ENCODE measurements around the gene COL5A1.

The COL5A1 gene

DNA sequence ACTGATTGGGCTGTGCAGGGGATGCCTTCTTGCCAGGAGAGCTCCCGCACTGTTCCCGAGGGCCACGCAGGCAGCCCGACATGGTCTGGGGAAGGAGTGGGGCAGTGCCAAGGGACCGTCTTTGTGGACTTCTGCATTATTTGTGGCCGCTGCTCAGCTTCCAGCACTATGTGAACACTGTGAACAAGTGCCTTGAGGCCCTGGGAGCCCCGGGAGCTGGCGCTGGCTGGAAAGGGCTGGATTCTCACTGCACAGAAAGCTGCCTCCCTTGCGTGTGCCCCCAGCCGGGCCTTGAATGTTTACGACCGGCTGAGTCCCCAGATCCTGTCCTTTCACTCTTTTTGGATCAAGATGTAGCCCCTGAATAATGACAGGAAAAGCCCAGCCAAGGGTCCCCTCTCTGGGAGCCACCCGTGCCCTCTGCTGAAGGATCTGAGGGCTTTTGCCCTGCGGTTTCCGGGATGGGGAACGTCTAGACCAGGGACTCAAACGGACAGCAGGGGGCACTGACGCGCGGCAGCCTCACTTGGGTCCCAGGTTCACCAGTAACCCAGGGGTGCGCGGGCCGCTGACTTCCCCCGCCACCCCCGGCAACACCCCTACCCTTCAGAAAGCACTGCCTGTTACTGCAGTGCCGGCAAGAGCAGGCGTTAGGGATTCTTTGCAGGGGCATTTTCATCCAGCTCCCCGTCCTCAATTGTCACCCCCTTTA, 140.1 kb downstream of the COL5A1 start:
- no peak overlapping the region for H3K4me3 ChIP-seq (replicated peaks; ENCODE audit: insufficient read depth, low read length)
- TF ChIP-seq GABPA (IDR thresholded peaks at IDR 0.05; ENCODE audit: low read depth) (no peak), CTCF (IDR thresholded peaks at IDR 0.05; ENCODE audit: insufficient read depth, low read length) (no peak)
- H3K27me3 ChIP-seq (ENCODE audit: insufficient read depth, poor library complexity, severe bottlenecking), result peaks cover 26% of the 10 kb centered on the region
- DNase-seq (ENCODE audit: low read depth in 1 of 2, low spot score in 1 of 2), result peak in 1 of 2 experiments; percentile 15
- H3K27ac ChIP-seq (replicated peaks), result no peak overlapping the region

DNA sequence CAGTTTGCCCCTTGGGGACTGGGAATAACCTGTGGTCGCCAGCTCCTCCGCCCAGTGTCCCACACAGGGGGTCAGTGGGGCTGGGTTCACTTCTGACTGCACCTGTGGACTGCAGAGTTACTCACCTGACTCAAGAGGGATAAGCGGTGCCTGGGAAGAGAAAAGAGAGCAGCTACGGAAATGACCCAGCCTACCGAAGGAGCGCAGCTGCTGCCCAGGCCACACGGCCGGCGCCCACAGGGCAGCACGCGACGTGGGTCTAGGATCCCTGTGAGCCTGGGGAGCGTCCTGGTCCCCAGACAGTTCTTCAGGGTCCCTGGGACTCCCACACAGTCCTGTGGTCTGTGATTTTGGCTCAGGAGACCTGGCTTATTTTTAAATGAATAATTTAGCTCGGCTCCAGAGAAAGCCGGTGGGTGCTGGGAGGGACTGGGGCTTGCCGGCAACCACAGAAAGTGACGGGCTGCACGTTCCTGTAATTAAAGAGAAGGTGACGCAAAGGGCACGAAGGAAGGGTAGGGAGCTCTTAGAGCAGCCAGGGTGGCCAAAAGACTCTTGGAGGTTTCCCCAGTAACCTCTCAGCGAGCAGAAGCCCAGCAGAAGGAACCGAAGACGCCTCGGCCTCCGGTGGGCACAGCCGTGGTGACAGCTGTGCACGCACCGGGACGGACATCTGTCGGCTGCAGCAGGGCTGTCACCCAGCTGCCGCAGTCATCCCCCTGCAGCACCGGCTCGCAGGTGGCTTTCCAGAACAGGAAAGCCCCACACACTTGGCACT, 141.5 kb downstream of the COL5A1 start:
- Histone ChIP-seq H3K4me3 (replicated peaks; ENCODE audit: insufficient read depth, low read length) (no peak overlapping the region), H3K27me3 (ENCODE audit: insufficient read depth, poor library complexity, severe bottlenecking) (peaks cover 26% of the 10 kb centered on the region), H3K27ac (replicated peaks) (no peak overlapping the region)
- TF ChIP-seq GABPA (IDR thresholded peaks at IDR 0.05; ENCODE audit: low read depth), result no peak
- TF ChIP-seq CTCF (IDR thresholded peaks at IDR 0.05; ENCODE audit: insufficient read depth, low read length), result no peak
- no peak for TF ChIP-seq POLR2AphosphoS5 (IDR thresholded peaks at IDR 0.05; ENCODE audit: low read depth)
- TF ChIP-seq, protein P1, sequence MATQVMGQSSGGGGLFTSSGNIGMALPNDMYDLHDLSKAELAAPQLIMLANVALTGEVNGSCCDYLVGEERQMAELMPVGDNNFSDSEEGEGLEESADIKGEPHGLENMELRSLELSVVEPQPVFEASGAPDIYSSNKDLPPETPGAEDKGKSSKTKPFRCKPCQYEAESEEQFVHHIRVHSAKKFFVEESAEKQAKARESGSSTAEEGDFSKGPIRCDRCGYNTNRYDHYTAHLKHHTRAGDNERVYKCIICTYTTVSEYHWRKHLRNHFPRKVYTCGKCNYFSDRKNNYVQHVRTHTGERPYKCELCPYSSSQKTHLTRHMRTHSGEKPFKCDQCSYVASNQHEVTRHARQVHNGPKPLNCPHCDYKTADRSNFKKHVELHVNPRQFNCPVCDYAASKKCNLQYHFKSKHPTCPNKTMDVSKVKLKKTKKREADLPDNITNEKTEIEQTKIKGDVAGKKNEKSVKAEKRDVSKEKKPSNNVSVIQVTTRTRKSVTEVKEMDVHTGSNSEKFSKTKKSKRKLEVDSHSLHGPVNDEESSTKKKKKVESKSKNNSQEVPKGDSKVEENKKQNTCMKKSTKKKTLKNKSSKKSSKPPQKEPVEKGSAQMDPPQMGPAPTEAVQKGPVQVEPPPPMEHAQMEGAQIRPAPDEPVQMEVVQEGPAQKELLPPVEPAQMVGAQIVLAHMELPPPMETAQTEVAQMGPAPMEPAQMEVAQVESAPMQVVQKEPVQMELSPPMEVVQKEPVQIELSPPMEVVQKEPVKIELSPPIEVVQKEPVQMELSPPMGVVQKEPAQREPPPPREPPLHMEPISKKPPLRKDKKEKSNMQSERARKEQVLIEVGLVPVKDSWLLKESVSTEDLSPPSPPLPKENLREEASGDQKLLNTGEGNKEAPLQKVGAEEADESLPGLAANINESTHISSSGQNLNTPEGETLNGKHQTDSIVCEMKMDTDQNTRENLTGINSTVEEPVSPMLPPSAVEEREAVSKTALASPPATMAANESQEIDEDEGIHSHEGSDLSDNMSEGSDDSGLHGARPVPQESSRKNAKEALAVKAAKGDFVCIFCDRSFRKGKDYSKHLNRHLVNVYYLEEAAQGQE (IDR thresholded peaks at IDR 0.05; ENCODE audit: insufficient replicate concordance, low read depth), result no peak
- no peak for TF ChIP-seq SPI1 (IDR thresholded peaks at IDR 0.05; ENCODE audit: borderline replicate concordance, low read depth)
- no peak for DNase-seq (ENCODE audit: low read depth in 1 of 2, low spot score in 1 of 2)

GRCh38 chr9:134783699-134784039, 142.1 kb downstream of the COL5A1 start:
- peaks cover 26% of the 10 kb centered on the region for H3K27me3 ChIP-seq (ENCODE audit: insufficient read depth, poor library complexity, severe bottlenecking)
- H3K27ac ChIP-seq (replicated peaks), result no peak overlapping the region
- no peak for DNase-seq (ENCODE audit: low read depth in 1 of 2, low spot score in 1 of 2)

More at GRCh38 chr9:134783699-134784039, 142.1 kb downstream of the COL5A1 start:
- H3K4me3 ChIP-seq (replicated peaks; ENCODE audit: insufficient read depth, low read length), result no peak overlapping the region
- TF ChIP-seq SPI1 (IDR thresholded peaks at IDR 0.05; ENCODE audit: borderline replicate concordance, low read depth) (no peak), CTCF (IDR thresholded peaks at IDR 0.05; ENCODE audit: insufficient read depth, low read length) (no peak), GABPA (IDR thresholded peaks at IDR 0.05; ENCODE audit: low read depth) (no peak), POLR2AphosphoS5 (IDR thresholded peaks at IDR 0.05; ENCODE audit: low read depth) (no peak)
- TF ChIP-seq, protein P1 (IDR thresholded peaks at IDR 0.05; ENCODE audit: insufficient replicate concordance, low read depth), result no peak

Measured in HL-60 (cell line).